GDM1 (cell line): ENCODE measurements around the gene XYLT1.

Experiments
- DNase-seq: peaks from one replicate; lab custom pipeline; 2025; lab: John Stamatoyannopoulos, UW

The XYLT1 gene

DNA sequence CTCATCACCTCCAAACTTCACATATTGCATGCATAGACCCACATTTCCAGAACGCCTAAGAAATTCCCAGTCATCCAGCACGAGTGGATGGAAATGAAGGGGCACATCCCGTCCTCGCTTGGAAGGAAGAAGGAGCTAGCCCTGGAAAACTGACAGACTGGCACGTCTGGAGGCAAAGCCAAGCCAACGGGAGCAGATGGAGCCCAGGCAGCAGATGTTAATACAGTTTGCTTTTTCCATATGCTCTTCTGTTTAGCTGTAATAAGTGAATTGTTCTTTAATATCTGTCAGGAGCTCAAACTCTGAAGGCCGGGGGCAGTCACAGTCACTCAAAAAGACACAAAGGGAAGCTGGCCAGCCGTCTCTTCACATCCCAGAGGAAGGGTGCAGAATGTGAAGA, 187.7 kb downstream of the XYLT1 start:
- no peak for DNase-seq

DNA sequence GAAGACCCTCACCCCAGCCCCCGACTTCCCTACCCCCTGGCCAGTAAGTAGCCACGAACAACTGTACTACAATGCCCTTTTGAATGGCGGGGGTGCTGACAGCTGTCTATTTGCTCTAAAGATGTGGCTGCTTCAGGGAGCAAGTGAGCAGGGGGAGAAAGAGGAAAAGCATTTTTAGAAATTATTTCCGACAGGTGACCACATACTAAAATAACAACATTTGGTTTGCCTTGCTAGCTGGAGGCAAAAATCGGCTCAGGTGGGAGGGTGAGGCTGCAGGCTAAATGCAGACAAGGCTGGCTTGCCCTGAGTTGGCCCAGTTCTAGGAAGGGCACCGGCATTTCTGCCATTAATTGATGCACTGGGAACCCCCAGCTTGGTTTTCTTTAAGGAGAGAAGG, 188.5 kb downstream of the XYLT1 start:
- DNase-seq = no peak

DNA sequence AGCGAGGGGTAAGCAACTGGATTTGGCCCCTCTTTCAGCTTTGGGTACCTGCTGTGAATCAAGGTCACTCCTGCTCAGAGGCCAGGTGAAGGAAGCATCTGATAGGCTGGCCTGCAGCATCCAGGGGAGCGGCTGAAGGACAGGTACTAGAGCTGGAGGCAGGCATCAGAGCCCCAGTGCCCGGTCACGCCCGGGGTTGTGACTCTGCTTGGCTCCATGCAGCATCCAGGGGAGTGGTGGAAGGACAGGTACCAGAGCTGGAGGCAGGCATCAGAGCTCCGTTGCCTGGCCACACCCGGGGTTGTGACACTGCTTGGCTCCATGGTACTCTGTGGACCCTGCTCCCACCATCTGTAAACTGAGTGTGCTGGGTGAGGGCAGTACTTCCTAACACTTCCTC, 189.7 kb downstream of the XYLT1 start:
- DNase-seq = no peak

DNA sequence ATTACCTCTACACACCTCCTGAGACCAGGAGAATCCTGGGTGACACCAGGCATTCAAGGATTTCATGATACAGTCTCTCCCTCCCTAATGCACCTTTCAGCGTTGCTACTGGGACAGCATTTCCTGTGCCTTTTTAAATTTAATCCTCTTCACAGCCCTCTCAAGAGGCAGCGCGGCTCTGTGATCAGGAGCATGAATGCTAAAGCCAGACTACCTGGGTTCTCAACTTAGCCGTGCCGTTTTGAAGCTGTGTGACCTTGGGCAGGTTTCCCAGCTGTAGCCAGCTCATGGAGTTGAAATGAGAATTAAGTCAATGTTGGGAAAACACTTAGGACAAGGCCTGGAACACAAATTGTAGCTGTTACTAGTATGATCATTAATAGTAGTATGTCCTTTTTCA, 191.8 kb downstream of the XYLT1 start:
- no peak for DNase-seq

DNA sequence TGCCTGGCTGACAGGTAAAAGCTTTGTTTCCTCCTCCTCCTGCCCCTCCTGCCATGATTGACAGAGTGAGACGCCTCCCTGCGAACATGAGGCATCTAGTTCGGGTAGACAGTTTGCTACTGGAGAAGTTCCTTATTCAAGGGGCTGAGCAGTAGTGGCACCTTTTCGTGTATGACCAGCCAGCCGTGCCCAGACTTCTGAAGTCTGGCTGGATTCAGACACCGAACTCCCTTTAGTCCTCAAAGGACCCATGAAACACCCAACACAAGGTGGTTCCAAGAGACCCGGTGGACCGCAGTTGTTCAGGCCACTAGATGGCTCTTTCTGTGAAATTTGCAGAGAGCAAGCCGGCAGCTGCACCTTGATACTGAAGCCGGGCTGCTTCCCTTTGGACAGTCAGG, 192.8 kb downstream of the XYLT1 start:
- no peak for DNase-seq

DNA sequence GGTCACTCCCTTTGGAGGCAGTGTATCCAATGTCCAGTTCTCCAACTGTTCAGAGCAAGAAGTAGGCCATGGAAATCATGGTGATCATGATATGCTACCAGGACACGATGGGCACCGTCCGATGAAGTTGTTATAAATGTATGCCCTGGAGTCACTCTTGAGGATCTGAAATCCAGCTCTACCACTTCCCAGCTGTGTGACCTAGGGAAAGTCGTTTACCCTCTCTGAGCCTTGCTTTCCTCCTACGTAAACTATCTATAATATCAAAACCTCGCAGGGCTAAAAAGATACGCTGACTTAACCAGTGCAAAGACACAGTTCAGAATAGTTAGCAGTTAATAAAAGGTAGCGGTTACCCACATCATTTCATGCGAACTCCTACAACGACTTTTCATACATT, 194.2 kb downstream of the XYLT1 start:
- no peak for DNase-seq

DNA sequence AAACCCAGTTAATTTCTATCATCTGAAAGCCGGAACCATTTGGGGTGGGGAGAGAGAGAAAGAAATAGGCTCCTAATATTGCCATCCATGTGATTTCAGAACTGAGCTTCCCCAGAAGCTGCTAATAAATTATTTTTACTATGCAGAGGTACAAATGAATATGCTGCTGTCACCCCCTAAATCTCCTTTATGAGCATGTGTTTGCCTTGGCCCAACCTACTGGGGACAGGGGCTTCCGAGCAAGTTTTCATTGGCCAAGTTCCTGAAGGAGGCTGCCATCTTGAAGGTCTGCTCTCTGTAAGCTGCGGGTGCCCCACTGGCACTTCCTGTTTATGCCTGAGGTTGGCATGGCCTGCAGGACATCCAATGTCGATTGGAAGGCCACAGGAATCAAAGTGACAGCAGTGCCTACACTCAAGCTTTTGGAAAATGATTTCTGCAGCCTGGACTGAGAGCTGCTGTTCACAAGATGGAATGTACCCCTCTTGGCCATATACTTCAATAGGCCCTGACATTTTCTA, 194.7 kb downstream of the XYLT1 start:
- no peak for DNase-seq

DNA sequence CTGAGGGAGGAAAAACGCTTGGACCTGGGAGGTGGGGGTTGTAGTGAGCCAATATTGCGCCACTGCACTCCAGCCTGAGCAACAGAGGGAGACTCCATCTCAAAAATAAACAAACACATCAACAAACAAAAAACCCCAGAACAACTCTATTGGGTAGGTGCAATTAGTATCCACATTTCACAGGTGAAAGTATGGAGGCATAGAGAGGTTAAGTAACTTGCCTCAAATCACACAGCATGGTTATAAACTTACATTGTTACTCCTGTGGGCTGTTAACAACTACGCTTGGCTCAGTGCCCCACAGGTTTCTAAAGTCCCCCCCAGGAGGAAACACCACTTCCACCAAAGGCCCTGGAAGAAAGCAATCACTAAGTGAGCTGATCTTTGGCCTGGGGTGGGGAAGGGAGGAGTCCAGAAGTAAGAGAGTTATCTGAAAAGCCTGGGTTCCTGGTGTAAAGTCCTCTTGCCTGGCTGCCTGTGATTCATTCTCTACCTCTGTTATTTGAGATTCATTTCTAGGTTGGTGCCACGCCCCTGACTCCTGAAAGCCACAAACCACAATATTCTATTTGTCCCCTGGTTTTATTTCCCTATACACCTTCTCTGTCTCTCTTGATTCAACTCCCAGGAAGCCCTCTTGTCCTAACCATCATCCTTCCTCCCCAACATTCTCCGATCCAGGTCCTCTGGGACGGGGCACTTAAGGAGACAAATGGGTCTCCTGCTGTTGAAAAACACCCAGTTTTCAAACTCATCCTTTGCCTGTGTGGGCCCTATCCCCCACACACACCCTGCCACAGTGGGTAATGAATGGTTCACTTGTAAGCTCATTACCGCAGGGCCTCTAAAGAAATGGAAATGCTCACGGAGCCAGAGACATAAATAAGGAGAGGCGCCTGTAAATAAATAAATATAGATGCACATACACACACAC, 195.4 kb downstream of the XYLT1 start:
- DNase-seq = no peak

DNA sequence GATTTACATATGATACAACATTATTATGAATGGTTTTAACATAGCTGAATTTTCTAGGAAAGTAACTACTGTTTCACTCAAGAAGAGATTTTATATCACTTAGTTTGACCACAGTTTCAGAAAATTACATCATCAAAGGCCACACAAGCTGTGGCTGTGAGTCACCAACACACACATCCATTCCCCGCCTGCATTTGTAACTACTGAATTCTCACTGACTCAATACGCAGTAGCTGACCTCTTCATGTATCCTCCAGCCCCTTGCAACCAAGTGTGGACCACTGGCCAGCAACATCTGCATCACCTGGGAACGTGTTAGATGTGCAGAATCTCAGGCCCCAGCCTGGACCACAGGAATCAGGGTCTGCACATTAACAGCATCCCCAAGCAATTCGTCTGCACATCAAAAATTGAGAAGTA, 197.6 kb downstream of the XYLT1 start:
- DNase-seq = no peak

DNA sequence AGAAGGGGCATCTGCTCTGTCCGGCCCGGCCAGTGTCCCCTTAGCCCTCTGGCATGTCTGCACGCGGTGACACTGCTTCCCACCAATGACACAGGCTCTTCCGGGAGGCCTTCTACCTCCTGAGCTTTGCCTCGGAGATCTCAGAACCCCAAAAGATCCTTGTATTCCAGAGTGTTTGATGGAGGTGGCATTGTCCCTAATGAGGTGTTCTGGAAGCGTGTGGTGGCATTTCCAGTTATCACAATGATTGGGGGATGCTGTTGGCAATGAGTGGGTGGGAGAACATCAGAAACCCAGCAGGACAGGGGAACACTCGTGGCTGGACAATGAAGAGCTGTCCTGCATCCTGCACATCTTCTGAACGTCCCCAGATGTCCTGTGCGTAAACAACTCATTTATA, 198.0 kb downstream of the XYLT1 start:
- no peak for DNase-seq

DNA sequence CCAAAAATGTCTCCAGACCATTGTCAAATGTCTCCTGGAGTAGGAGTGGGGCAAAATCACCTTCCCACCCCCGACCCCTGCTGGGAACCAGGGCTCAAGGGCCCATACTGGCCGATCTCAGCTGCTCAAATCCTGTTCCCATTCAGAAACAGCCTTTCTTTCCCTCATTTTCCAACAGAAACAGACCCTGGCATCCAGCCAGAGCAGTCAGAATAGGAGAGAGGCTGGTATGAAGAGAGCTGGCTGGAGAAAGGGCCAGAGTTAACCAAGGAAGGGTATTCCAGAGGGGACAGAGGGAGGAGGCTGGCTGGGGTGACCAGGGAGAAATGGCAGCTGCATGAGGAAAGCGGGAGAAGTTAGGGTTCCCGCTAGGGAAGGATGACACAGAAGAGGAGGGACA, 199.1 kb downstream of the XYLT1 start:
- DNase-seq = no peak

DNA sequence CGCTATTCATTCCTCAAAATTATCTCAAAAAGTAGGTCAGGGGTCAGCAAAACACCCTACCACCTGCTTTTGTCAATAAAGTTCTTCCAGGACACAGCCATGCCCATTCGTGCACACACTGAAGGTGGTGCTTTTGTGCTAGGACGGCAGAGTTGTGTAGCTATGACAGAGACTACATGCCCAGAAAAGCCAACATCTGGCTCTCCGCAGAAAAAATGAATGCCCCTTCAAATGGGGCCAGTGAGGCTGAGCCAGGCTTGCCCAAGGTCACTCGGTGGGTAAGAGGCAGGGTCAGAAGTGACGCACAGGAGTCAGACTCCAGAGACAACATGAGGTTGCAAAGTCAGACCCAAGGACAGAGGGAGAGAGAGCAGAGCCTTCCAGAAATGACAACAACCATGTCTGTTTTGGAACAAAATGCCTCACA, 200.1 kb downstream of the XYLT1 start:
- DNase-seq = no peak

DNA sequence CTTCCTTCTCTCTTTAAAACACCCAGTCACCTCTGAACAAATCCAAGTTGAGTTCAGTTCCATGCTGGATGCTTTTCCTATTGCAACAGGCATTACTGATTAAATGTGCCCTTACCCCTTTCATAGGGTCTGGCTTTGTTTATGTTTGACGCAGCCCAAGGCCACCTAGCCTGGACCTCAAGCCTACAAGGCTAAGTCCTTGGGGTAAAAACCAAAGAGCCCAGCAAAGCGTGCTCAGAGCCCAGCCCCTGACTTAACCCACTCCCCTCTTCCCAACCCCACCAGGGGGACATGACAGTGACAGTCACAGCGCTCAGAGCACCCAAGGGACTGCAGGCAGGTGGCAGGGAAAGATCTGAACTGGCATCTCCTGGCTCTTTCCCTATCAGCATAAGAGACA, 200.6 kb downstream of the XYLT1 start:
- no peak for DNase-seq

DNA sequence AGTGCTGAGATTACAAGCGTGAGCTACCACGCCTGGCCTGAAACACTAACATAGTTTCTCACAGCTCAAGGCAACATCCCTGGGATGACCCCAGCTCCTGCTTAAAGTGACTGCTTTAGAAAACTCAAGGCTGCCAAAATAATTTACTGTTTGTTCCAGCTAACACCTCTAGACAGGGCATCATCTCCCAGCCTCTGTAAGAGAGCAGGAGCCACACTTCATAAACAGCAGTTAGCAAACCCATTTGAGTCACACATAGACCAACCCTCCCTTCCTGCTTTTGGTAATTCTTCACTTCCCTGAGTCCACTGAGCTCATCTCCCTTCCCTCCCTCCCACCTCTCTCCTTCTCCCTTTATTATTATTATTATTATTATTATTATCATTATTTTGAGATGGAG, 201.3 kb downstream of the XYLT1 start:
- no peak for DNase-seq

DNA sequence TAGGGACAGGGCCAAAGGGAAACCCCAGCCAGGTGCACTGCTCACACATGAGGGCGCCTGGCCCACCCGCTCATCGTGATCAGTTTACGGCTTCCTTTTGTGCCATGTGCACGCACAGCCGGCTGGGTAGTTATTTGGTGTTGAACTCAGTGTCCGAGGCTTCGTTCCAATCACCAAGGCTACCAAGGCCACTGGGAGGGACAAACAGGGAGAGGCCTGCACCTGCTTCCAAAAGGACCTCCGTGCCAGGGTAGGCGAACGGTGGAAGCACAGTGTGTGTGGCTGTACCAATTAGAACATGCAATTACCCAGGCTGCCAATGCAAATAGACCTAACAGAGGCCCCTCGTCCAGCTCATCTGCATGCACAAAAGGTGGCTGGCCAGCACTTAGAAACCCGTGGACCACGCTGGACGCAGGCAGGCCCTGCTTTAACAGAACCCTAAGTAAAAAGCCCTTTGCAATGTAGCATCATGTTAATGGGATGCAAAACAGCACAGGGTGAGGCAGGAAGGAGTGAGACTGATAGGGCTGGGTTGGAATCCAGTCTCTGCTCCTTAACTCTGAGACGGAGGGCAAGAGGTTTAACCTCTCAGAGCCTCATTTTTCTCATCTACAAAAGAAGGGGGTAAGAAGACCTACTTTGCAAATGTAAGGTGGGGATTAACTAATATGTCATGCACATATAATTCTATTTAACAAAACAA, 204.0 kb downstream of the XYLT1 start:
- no peak for DNase-seq

DNA sequence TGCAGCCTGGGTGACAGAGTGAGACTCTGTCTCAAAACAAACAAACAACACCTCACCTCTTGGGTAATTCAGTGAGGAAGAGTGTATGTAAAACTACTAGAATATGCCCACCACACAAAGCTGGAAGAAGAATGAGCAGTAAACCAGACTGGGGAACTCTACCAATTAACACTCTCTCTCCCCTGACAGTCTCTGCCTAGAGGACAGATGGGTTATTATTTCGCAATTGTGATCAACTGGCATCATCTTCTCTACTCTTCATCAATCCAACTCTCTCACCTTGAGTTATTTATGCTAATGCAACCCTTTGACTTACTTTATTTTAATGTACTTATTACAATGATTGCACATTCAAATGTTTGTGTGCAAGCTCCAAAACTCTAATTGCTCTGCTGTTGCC, 205.6 kb downstream of the XYLT1 start:
- no peak for DNase-seq

DNA sequence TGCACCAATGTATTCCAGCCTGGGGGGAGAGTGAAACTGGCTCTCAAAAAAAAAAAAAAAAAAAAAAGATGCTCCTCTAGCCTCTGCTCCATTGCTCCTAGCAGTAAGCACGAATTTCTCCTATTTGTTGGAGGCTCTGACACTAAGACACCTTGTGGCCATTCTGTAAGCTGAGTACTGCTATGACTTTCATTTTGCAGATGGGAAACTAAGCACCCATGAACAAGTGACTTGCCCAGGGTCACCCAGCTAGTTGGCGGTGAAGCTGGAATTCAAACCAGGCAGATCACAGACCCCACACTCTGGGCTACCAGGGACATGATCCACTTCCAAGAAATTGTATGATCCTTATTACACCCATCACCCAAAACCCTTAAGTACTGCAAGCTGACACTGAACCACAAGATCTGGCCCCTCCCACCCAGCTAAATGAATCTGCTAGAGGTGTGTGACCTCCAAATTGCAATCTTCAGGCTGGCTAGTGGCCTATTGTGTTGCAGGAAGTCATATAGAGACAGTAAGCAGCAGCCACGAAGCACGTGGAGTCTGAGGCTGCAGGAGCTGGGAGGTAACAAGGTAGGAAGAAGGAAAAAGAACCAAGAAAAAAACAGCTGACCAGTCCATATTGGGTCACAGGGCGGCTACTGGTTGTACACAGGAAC, 209.4 kb downstream of the XYLT1 start:
- DNase-seq = no peak

DNA sequence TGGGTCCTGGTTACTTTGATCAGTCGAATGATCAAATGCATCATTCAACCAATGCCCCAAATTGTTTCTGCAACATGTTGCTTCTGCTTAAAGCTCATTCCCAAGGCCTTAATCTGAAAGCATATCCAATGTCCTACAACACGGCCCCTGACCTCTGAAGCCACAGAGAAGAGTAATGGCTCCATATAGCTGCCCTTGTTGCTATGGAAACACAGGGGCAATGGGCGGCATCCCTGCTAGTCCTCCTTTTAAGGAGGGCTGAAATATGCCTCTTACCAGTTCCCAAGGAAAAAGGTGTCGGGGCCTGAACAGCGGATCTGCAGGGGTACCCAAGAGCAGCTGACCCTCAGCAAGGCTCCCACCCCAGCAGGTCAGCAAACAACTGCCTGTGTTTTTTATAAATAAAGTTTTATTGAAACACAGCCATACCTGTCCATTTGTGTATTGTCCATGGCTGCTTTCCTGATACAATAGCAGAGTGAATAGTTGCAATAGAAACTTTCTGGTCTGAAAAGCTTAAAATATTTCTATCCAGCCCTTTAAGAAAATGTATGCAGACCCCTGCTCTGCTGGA, 210.4 kb downstream of the XYLT1 start:
- DNase-seq = no peak

DNA sequence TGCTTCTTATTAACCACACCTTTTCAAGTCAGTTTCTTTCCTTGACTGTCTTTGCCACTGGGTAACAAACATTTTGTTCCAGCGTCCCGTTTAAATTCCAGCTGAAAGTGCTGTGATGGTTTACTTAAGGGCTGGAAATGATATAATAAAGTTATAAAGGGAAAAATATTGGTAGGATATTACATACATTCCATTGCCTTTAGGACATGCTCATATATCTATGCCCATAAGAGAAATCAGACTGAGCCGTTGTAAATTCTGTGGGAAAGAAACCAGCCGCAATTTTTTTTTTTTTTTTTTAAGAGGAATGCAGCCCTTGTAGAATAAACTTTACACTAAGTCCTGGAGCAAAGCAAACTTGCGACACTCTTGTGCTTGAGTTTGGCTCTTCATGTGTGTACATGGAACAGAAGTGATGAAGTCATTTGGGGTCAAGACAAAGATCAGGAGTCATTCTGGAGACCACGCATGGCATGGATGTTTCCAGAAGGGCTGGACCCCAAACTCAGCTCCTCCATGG, 210.9 kb downstream of the XYLT1 start:
- DNase-seq = no peak

DNA sequence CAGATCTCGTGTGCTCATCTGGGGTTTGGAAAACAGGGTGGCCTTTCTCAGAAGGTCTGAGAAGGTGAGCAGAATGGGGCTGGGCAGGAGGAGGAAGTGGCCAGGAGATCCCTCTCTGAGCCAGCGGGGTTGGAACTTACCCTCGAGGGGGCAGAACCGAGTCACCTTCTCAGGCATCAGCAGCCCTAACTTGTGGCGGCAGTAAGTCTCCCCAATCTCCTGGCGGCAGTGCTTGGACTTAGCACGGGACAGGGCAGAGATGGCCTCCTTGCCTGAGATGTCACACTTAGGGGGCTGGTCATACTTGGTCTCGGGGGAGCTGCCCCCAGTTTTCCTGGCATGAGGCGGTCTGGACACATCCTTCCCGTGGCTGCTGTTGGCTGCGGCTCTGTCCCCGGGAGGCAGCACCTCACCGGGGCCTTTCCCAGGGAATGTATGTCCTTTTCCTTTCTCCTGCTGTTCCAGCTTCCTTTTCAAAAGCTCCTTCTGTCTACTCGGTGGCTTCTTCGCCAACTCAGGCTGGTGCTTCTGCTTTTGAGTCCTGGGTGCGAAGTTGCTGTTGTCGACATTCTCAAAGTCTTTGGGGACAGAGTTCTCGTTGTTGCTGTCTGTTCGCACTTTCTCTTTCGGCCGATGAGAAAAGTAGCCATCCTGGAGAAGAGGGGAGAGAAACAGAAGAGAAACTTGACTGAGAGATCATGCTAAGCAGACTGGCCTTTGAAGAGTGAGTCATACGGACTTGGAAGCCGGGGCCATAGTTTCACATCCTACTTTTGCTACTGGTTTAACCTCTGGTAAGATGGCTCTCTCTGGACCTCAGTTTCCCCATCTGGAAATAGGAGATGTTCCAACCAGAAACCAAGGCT, 211.7 kb downstream of the XYLT1 start:
- DNase-seq = no peak

DNA sequence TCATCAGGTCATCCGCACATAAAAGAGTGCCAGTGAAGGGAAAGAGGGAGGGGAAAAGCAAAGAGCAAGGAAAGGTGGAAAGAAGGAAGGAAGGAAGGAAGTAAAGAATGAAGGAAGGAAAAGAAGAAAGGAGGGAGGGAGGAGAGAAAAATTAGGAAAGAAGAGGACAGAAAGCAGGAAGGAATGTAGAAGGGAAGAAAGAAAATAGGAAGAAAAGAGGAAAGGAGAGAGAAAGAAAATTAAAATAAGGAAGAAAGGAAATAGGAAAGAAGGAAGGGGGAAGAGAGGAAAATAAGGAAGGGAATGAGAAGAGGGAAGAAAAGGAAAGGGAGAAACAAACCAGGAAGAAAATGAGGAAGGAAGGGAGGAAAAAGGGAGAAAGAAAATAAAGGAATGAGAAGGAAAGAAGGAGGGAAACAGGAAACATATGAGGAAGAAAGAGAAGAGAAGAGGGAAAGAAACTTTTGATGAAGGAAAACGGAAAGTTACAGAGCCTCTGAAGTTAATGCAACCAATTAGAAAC, 212.6 kb downstream of the XYLT1 start:
- no peak for DNase-seq
